Astrocyte of the spinal cord (primary cell): Measurements from ENCODE around the gene ATRN.
"Not testable (repeated sequence)": the region's sequence is repeated elsewhere in the genome, so short reads cannot be mapped to it uniquely, and the experiment has no call there.

Source experiments
- DNase-seq: peaks from one replicate; pipeline ENCODE4 v3.0.0; 2011; ENCODE audit warnings: low read depth, low spot score
- H3K4me3 ChIP-seq: 2 replicates; pipeline ENCODE4 v1.5.1; 2011; ENCODE audit warnings: low read depth, mild to moderate bottlenecking, low read length, moderate library complexity
- CTCF ChIP-seq: IDR thresholded peaks from 2 replicates; pipeline ENCODE4 v1.5.1; 2012; ENCODE audit warnings: low read depth, mild to moderate bottlenecking, low read length, inconsistent platforms
- in situ Hi-C: cut with HindIII; loops from 2 replicates; pipeline ENCODE4 v1.10.0; 2017; ENCODE audit warnings: low sequenced_read_pairs

The ATRN gene

GRCh38 chr20:3473324-3473723 lies 2.5 kb downstream of the ATRN start:
- TF ChIP-seq CTCF, result no peak
- DNase-seq, result no peak
- in situ Hi-C loops, result no loop called here
- no peak overlapping the region for H3K4me3 ChIP-seq

- in situ Hi-C loops, result no loop called here
- no peak for DNase-seq
- no peak for TF ChIP-seq CTCF
- H3K4me3 ChIP-seq, result no peak overlapping the region
Observed at GRCh38 chr20:3473944-3474343, 3.1 kb downstream of the ATRN start.

- H3K4me3 ChIP-seq, in situ Hi-C loops, DNase-seq: not testable (repeated sequence)
Observed at GRCh38 chr20:3477003-3477860, 6.4 kb downstream of the ATRN start.

- no peak for DNase-seq
- in situ Hi-C loops, result no loop called here
- H3K4me3 ChIP-seq, result no peak overlapping the region
- no peak for TF ChIP-seq CTCF
Observed at GRCh38 chr20:3477861-3478544, 7.2 kb downstream of the ATRN start.

- no peak for TF ChIP-seq CTCF
- in situ Hi-C loops, result no loop called here
- no peak overlapping the region for H3K4me3 ChIP-seq
- DNase-seq, result no peak
Observed at GRCh38 chr20:3479025-3479424, 8.2 kb downstream of the ATRN start.

- no peak overlapping the region for H3K4me3 ChIP-seq
- DNase-seq, result no peak
- in situ Hi-C loops, result no loop called here
- TF ChIP-seq CTCF, result no peak
Observed at GRCh38 chr20:3479759-3480615, 9.2 kb downstream of the ATRN start.
